ENCODE measurements around the gene TMTC1. TPM values are rescaled to one million over a fixed set of nuclear protein-coding genes. Genes with fewer than 3 reads are reported as not detected.

Gene TMTC1
- total RNA-seq, 1 experiment from 2014 or later = 109 TPM

- peak overlapping the region; percentile 91 for H3K4me3 Mint-ChIP-seq (ENCODE audit: unreplicated experiment)
Measured at GRCh38 chr12:29782871-29783772, 620 bp downstream of the TMTC1 start.

GRCh38 chr12:29782285-29782870 lies 1.4 kb downstream of the TMTC1 start:
- Mint-ChIP-seq H3K4me1 (ENCODE audit: insufficient read depth, unreplicated experiment) (peaks cover 19% of the 10 kb centered on the region), H3K4me3 (ENCODE audit: unreplicated experiment) (peak overlapping the region; percentile 91), H3K27me3 (ENCODE audit: insufficient read depth, unreplicated experiment) (no peaks in the 10 kb centered on the region), H3K27ac (ENCODE audit: low read depth, unreplicated experiment) (peak overlapping the region; percentile 88), H3K36me3 (ENCODE audit: insufficient read depth, unreplicated experiment) (peaks cover 8% of the 10 kb centered on the region), H3K9me3 (ENCODE audit: unreplicated experiment) (no peaks in the 10 kb centered on the region)
- BruUV-seq (replicated peaks) = TSS peak; percentile 80
- intact Hi-C loops (cut with micrococcal nuclease) = loop anchor here (1.0 to 10.0 kb wide), 7 partner anchors 39 to 1025 kb away; no protein-coding TSS in a partner anchor
- POLR2A ChIA-PET = interaction anchor here (0.6 to 5.6 kb wide), 17 partner anchors 9 to 266 kb away, joined by 3 to 64 read pairs (median 4); no protein-coding TSS in a partner anchor
- DNase-seq (ENCODE audit: unreplicated experiment) = peak; percentile 86
- CTCF ChIA-PET = interaction anchor here (0.6 to 2.1 kb wide), 2 partner anchors 11 to 16 kb away, joined by 4 to 10 read pairs; no protein-coding TSS in a partner anchor
- TF ChIP-seq CTCF (IDR thresholded peaks at IDR 0.05; ENCODE audit: unreplicated experiment) = no peak

More at GRCh38 chr12:29782871-29783772, 620 bp downstream of the TMTC1 start:
- no peak for TF ChIP-seq CTCF (IDR thresholded peaks at IDR 0.05; ENCODE audit: unreplicated experiment)
- intact Hi-C loops (cut with micrococcal nuclease) = loop anchor here (1.0 to 10.0 kb wide), 7 partner anchors 40 to 1024 kb away; no protein-coding TSS in a partner anchor
- H3K27me3 Mint-ChIP-seq (ENCODE audit: insufficient read depth, unreplicated experiment) = no peaks in the 10 kb centered on the region
- H3K36me3 Mint-ChIP-seq (ENCODE audit: insufficient read depth, unreplicated experiment) = peaks cover 8% of the 10 kb centered on the region
- ChIA-PET POLR2A (interaction anchor here (0.6 to 5.6 kb wide), 15 partner anchors 9 to 253 kb away, joined by 3 to 64 read pairs (median 4); no protein-coding TSS in a partner anchor), CTCF (interaction anchor here (0.6 kb wide), 3 partner anchors 17 to 267 kb away, joined by 3 to 4 read pairs (median 3); no protein-coding TSS in a partner anchor)
- peak overlapping the region; percentile 88 for H3K27ac Mint-ChIP-seq (ENCODE audit: low read depth, unreplicated experiment)
- no peaks in the 10 kb centered on the region for H3K9me3 Mint-ChIP-seq (ENCODE audit: unreplicated experiment)
- no TSS peak for BruUV-seq (replicated peaks)
- peak; percentile 58 for DNase-seq (ENCODE audit: unreplicated experiment)
- peaks cover 12% of the 10 kb centered on the region for H3K4me1 Mint-ChIP-seq (ENCODE audit: insufficient read depth, unreplicated experiment)

GRCh38 chr12:29781705-29782266 lies 2.0 kb downstream of the TMTC1 start:
- no TSS peak for BruUV-seq (replicated peaks)
- H3K9me3 Mint-ChIP-seq (ENCODE audit: unreplicated experiment) = no peaks in the 10 kb centered on the region
- H3K4me3 Mint-ChIP-seq (ENCODE audit: unreplicated experiment) = peak overlapping the region; percentile 91
- H3K4me1 Mint-ChIP-seq (ENCODE audit: insufficient read depth, unreplicated experiment) = peaks cover 24% of the 10 kb centered on the region
- peak overlapping the region; percentile 88 for H3K27ac Mint-ChIP-seq (ENCODE audit: low read depth, unreplicated experiment)
- POLR2A ChIA-PET = interaction anchor here (0.7 to 5.6 kb wide), 17 partner anchors 8 to 266 kb away, joined by 3 to 64 read pairs (median 4); no protein-coding TSS in a partner anchor
- H3K27me3 Mint-ChIP-seq (ENCODE audit: insufficient read depth, unreplicated experiment) = no peaks in the 10 kb centered on the region
- H3K36me3 Mint-ChIP-seq (ENCODE audit: insufficient read depth, unreplicated experiment) = peaks cover 8% of the 10 kb centered on the region
- intact Hi-C loops (cut with micrococcal nuclease) = loop anchor here (1.0 to 10.0 kb wide), 7 partner anchors 38 to 1026 kb away; no protein-coding TSS in a partner anchor
- DNase-seq (ENCODE audit: unreplicated experiment) = no peak
- no peak for TF ChIP-seq CTCF (IDR thresholded peaks at IDR 0.05; ENCODE audit: unreplicated experiment)
- CTCF ChIA-PET = interaction anchor here (0.6 to 2.1 kb wide), 4 partner anchors 11 to 229 kb away, joined by 3 to 10 read pairs (median 3); no protein-coding TSS in a partner anchor

Measured in MCF 10A (cell line).